CD4-positive, alpha-beta T cell (primary cell): ENCODE results near the gene TIAM1. TPM values are rescaled to one million over a fixed set of nuclear protein-coding genes. Genes with fewer than 3 reads are reported as not detected.

Experiments
- ATAC-seq: fragments of 200-7000 bp; cut with Tn5 transposase; one replicate; pipeline ENCODE4 v1.10.0; 2022; ENCODE audit warnings: mild to moderate bottlenecking; ENCODE audit not compliant: poor library complexity
- CTCF ChIA-PET: fragments of 350-600 bp; sonication (Branson Sonifier 250); formaldehyde crosslinking; loops from one replicate; lab custom pipeline; 2021; ENCODE audit warnings: antibody characterized with exemption, inconsistent platforms; lab: Charles Lee
- POLR2A ChIA-PET: fragments of 350-600 bp; sonication (Branson Sonifier 250); formaldehyde crosslinking; loops from one replicate; lab custom pipeline; 2021; ENCODE audit warnings: antibody characterized with exemption, inconsistent platforms; lab: Charles Lee
- DNase-seq, 14 experiments: peaks; one replicate each; pipeline ENCODE4 v3.0.0-alpha.2; 2013 to 2020; ENCODE audit warnings: mixed read lengths in 2 of 14
- H3K27ac ChIP-seq, 2 donors: one replicate each; pipeline versions ENCODE4 v1.5.1 to v1.7.0; 2013; ENCODE audit warnings: low read length in 2 of 2, low read depth in 1 of 2, mild to moderate bottlenecking in 1 of 2
- H3K27me3 ChIP-seq, 2 experiments: 1 replicate in 1 of 2; 2 replicates in 1 of 2; pipeline versions ENCODE4 v1.6.1 to v1.7.0; 2013; ENCODE audit warnings: low read length in 2 of 2, control low read depth in 1 of 2, mild to moderate bottlenecking in 1 of 2, moderate library complexity in 1 of 2; ENCODE audit not compliant: insufficient read depth in 2 of 2, control insufficient read depth in 1 of 2
- H3K36me3 ChIP-seq: one replicate; pipeline ENCODE4 v1.6.1; 2013; ENCODE audit warnings: low read length, control low read depth; ENCODE audit not compliant: insufficient read depth
- H3K4me1 ChIP-seq: one replicate; pipeline ENCODE4 v1.6.1; 2013; ENCODE audit warnings: low read length, control low read depth; ENCODE audit not compliant: insufficient read depth
- H3K4me3 ChIP-seq: one replicate; pipeline ENCODE4 v1.5.1; 2013; ENCODE audit warnings: mild to moderate bottlenecking, low read length, moderate library complexity
- H3K9me3 ChIP-seq, 2 experiments: 1 replicate in 1 of 2; 2 replicates in 1 of 2; pipeline versions ENCODE4 v1.6.1 to v1.7.0; 2013; ENCODE audit warnings: low read length in 2 of 2, mild to moderate bottlenecking in 2 of 2, control low read depth in 1 of 2, moderate library complexity in 1 of 2; ENCODE audit not compliant: control insufficient read depth in 1 of 2, insufficient read depth in 1 of 2
- H3K27ac Mint-ChIP-seq: one replicate; pipeline ENCODE4 v1.8.0; 2020; ENCODE audit warnings: mixed read lengths
- H3K27me3 Mint-ChIP-seq: one replicate; pipeline ENCODE4 v1.8.0; 2021; ENCODE audit warnings: mixed read lengths
- H3K36me3 Mint-ChIP-seq: one replicate; pipeline ENCODE4 v1.8.0; 2021; ENCODE audit warnings: low read depth, mixed read lengths
- H3K4me1 Mint-ChIP-seq: one replicate; pipeline ENCODE4 v1.8.0; 2021; ENCODE audit warnings: low read depth, mixed read lengths
- H3K4me3 Mint-ChIP-seq: one replicate; pipeline ENCODE4 v1.8.0; 2020; ENCODE audit warnings: mild to moderate bottlenecking, mixed read lengths
- H3K9me3 Mint-ChIP-seq: one replicate; pipeline ENCODE4 v1.8.0; 2020; ENCODE audit warnings: mixed read lengths
- CTCF ChIP-seq: fragments of 200-600 bp; IDR thresholded peaks from one replicate; pipeline ENCODE4 v1.8.0; 2022; ENCODE audit warnings: antibody characterized with exemption, mild to moderate bottlenecking
- intact Hi-C, 2 experiments: fragments of 100-400 bp; cut with DNase I in 1 of 2; cut with micrococcal nuclease in 1 of 2; formaldehyde crosslinking; loops; one replicate each; pipeline versions ENCODE4 v1.15.1 to v1.9.0; 2023 to 2025; cut with DNase I, micrococcal nuclease
- total RNA-seq, 174 experiments: library from RNA in 2 of 174; stranded (reverse) in 2 of 174; gene quantifications; one replicate each; pipeline ENCODE4 v1.2.3 and lab custom pipeline; 2021 to 2026

The TIAM1 gene
- total RNA-seq, 2 experiments from 2014 or later = 39.6 to 39.8 TPM

DNA sequence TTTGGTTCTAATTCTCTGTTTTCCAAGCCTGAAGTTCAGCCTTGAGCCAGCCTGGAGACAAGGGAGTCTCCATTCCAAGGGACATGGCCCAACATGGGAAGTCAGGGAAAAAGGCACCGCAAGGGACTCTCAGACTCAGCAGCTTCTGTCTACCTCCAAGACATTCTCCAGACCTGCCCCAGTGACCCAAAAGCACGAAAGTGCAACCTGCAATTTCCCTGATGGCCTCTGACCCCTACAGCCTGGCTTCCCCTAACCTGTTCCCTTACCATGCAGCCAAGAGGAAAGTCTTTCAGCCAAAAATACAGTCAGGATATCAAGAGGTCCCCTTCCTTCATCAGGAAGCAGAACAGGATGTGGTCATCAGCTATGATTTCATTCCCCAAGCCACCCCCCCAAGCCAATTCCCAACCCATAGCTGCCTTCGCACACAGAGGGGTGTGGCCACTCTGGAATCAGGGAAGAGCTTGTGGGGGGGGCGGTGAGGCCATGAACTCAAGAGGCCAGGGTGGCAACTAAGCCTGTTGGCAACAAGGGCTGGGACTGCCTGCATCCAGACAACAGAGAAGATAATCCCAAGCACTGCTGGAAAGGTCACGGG, 59.2 kb downstream of the TIAM1 start:
- peaks cover 25% of the 10 kb centered on the region for H3K4me1 Mint-ChIP-seq
- Histone ChIP-seq H3K36me3 (no peaks in the 10 kb centered on the region), H3K4me3 (no peak overlapping the region), H3K27me3 (no peaks in the 10 kb centered on the region), H3K9me3 (peaks cover 0 to 9% of the 10 kb centered on the region in 2 experiments), H3K27ac (no peak overlapping the region), H3K4me1 (peaks cover 22% of the 10 kb centered on the region)
- no peaks in the 10 kb centered on the region for H3K27me3 Mint-ChIP-seq
- CTCF ChIA-PET = no interaction called here
- POLR2A ChIA-PET = no interaction called here
- TF ChIP-seq CTCF = no peak
- DNase-seq (no peak), ATAC-seq (no peak)
- intact Hi-C loops = no loop called here
- no peaks in the 10 kb centered on the region for H3K9me3 Mint-ChIP-seq
- no peaks in the 10 kb centered on the region for H3K36me3 Mint-ChIP-seq
- no peak overlapping the region for H3K27ac Mint-ChIP-seq
- no peak overlapping the region for H3K4me3 Mint-ChIP-seq

- Histone ChIP-seq H3K4me3 (no peak overlapping the region), H3K27me3 (no peaks in the 10 kb centered on the region), H3K9me3 (peaks cover 0 to 3% of the 10 kb centered on the region in 2 experiments), H3K4me1 (peaks cover 22% of the 10 kb centered on the region), H3K27ac (no peak overlapping the region), H3K36me3 (no peaks in the 10 kb centered on the region)
- no peaks in the 10 kb centered on the region for H3K9me3 Mint-ChIP-seq
- POLR2A ChIA-PET = interaction anchor here (0.6 kb wide), 1 partner anchor 15 kb away, joined by 3 read pairs; no protein-coding TSS in a partner anchor
- no peaks in the 10 kb centered on the region for H3K27me3 Mint-ChIP-seq
- DNase-seq = peak in 8 of 14 experiments; percentile 4 to 72 (median 44)
- H3K27ac Mint-ChIP-seq = peak overlapping the region; percentile 40
- ATAC-seq = peak; percentile 52
- CTCF ChIA-PET = no interaction called here
- intact Hi-C loops = no loop called here
- H3K4me1 Mint-ChIP-seq = peaks cover 25% of the 10 kb centered on the region
- no peak for TF ChIP-seq CTCF
- no peak overlapping the region for H3K4me3 Mint-ChIP-seq
- no peaks in the 10 kb centered on the region for H3K36me3 Mint-ChIP-seq
Observed at GRCh38 chr21:31283025-31283424, 61.0 kb downstream of the TIAM1 start.

GRCh38 chr21:31282095-31282709, 61.9 kb downstream of the TIAM1 start:
- Mint-ChIP-seq H3K27me3 (no peaks in the 10 kb centered on the region), H3K4me1 (peaks cover 25% of the 10 kb centered on the region), H3K4me3 (no peak overlapping the region), H3K36me3 (no peaks in the 10 kb centered on the region), H3K9me3 (no peaks in the 10 kb centered on the region), H3K27ac (peak overlapping the region; percentile 40)
- intact Hi-C loops = no loop called here
- ATAC-seq (no peak), DNase-seq (no peak)
- Histone ChIP-seq H3K27ac (no peak overlapping the region), H3K9me3 (no peaks in the 10 kb centered on the region), H3K36me3 (no peaks in the 10 kb centered on the region), H3K27me3 (no peaks in the 10 kb centered on the region), H3K4me3 (no peak overlapping the region), H3K4me1 (peaks cover 22% of the 10 kb centered on the region)
- TF ChIP-seq CTCF = no peak
- CTCF ChIA-PET = no interaction called here
- POLR2A ChIA-PET = interaction anchor here (0.6 kb wide), 1 partner anchor 14 kb away, joined by 3 read pairs; no protein-coding TSS in a partner anchor
